ENCODE measurements around the gene PCCA. TPM values are rescaled to one million over a fixed set of nuclear protein-coding genes. Genes with fewer than 3 reads are reported as not detected.

Gene PCCA
- total RNA-seq, 1 experiment from 2014 or later, result 52.8 TPM

GRCh38 chr13:100291624-100292023, 202.7 kb downstream of the PCCA start (continued):
- no peak for TF ChIP-seq ZMAT4 (CRISPR knock-in tag; IDR thresholded peaks at IDR 0.05)
- TF ChIP-seq ATF3 (CRISPR knock-in tag; conservative IDR thresholded peaks at IDR 0.05), result no peak
- no peak for TF ChIP-seq TCF7 (CRISPR knock-in tag; IDR thresholded peaks at IDR 0.05; ENCODE audit: low read depth)
- TF ChIP-seq NR3C1 (CRISPR knock-in tag; conservative IDR thresholded peaks at IDR 0.05; ENCODE audit: low read depth), result no peak

- Mint-ChIP-seq H3K27ac (no peak overlapping the region), H3K9me3 (no peaks in the 10 kb centered on the region), H3K4me3 (no peak overlapping the region), H3K4me1 (peaks cover 25% of the 10 kb centered on the region), H3K27me3 (ENCODE audit: low read depth) (no peaks in the 10 kb centered on the region), H3K36me3 (no peaks in the 10 kb centered on the region)
- DNase-seq (ENCODE audit: low spot score) (no peak), ATAC-seq (no peak)
- ChIA-PET CTCF (no interaction called here), POLR2A (no interaction called here)
- TF ChIP-seq MXD4 (CRISPR knock-in tag; IDR thresholded peaks at IDR 0.05; ENCODE audit: borderline replicate concordance) (no peak), HMGA2 (CRISPR knock-in tag; IDR thresholded peaks at IDR 0.05) (no peak), USF2 (CRISPR knock-in tag; IDR thresholded peaks at IDR 0.05) (no peak), CDX4 (CRISPR knock-in tag; IDR thresholded peaks at IDR 0.05; ENCODE audit: borderline replicate concordance) (no peak), KAT7 (CRISPR knock-in tag; IDR thresholded peaks at IDR 0.05; ENCODE audit: borderline replicate concordance) (no peak), ELF4 (CRISPR knock-in tag; IDR thresholded peaks at IDR 0.05; ENCODE audit: low read depth) (no peak), ATF3 (CRISPR knock-in tag; conservative IDR thresholded peaks at IDR 0.05) (no peak), NFE2L1 (CRISPR knock-in tag; IDR thresholded peaks at IDR 0.05) (no peak), SP1 (CRISPR knock-in tag; conservative IDR thresholded peaks at IDR 0.05) (no peak), NR1H2 (CRISPR knock-in tag; IDR thresholded peaks at IDR 0.05) (no peak), HMGXB4 (CRISPR knock-in tag; IDR thresholded peaks at IDR 0.05) (no peak), MYBL2 (CRISPR knock-in tag; IDR thresholded peaks at IDR 0.05) (no peak), TCF7 (CRISPR knock-in tag; IDR thresholded peaks at IDR 0.05; ENCODE audit: low read depth) (no peak), FOXP4 (CRISPR knock-in tag; IDR thresholded peaks at IDR 0.05) (no peak), PREB (CRISPR knock-in tag; IDR thresholded peaks at IDR 0.05; ENCODE audit: borderline replicate concordance) (no peak), ZMAT4 (CRISPR knock-in tag; IDR thresholded peaks at IDR 0.05) (no peak), GABPB1 (CRISPR knock-in tag; IDR thresholded peaks at IDR 0.05) (no peak)
Measured at GRCh38 chr13:100297413-100297812, 208.5 kb downstream of the PCCA start.
